ENCODE measurements around the gene FAM9C.

DNA sequence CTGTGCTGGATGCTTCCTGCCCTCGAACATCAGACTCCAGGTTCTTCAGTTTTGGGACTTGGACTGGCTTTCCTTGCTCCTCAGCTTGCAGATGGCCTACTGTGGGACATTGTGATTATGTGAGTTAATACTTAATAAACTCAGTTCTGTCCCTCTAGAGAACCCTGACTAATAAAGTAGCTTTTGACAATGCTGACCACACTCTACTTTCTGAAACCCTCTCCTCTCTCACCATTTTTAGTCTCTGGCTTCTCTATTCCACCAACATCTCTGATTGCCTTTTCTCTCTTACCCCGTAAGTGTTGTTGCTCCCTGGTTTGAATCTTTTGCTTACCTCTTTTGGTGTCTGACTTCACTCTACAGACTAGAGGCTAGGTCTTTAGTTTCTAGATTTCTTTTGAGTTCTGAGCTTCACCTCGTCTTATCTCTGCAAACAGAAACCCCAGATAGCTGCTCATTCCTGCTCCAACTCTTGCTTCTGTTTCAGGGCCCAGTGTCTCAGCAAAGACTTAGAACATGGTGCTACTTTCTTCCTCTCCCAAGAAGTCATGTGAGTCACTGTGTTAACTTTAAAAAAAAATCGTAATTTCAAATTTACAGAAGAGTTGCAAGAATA lies 58.1 kb downstream of the FAM9C start:
- TF ChIP-seq, protein P1, sequence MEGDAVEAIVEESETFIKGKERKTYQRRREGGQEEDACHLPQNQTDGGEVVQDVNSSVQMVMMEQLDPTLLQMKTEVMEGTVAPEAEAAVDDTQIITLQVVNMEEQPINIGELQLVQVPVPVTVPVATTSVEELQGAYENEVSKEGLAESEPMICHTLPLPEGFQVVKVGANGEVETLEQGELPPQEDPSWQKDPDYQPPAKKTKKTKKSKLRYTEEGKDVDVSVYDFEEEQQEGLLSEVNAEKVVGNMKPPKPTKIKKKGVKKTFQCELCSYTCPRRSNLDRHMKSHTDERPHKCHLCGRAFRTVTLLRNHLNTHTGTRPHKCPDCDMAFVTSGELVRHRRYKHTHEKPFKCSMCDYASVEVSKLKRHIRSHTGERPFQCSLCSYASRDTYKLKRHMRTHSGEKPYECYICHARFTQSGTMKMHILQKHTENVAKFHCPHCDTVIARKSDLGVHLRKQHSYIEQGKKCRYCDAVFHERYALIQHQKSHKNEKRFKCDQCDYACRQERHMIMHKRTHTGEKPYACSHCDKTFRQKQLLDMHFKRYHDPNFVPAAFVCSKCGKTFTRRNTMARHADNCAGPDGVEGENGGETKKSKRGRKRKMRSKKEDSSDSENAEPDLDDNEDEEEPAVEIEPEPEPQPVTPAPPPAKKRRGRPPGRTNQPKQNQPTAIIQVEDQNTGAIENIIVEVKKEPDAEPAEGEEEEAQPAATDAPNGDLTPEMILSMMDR (IDR thresholded peaks at IDR 0.05; ENCODE audit: low read depth, low read length), result no peak
- TF ChIP-seq EZH2phosphoT487 (IDR thresholded peaks at IDR 0.05; ENCODE audit: low read depth), result no peak

Measured in OCI-LY3 (cell line).